ENCODE measurements around the gene SRGAP3.

- TF ChIP-seq EZH2 (IDR thresholded peaks at IDR 0.05; ENCODE audit: insufficient read depth, poor library complexity, severe bottlenecking) (no peak), EZH2phosphoT487 (IDR thresholded peaks at IDR 0.05; ENCODE audit: insufficient read depth, low read depth) (no peak)
These were observed 38.1 kb downstream of the SRGAP3 start for GRCh38 chr3:9211155-9211950.
